ENCODE data around the gene DTWD2.

DNA sequence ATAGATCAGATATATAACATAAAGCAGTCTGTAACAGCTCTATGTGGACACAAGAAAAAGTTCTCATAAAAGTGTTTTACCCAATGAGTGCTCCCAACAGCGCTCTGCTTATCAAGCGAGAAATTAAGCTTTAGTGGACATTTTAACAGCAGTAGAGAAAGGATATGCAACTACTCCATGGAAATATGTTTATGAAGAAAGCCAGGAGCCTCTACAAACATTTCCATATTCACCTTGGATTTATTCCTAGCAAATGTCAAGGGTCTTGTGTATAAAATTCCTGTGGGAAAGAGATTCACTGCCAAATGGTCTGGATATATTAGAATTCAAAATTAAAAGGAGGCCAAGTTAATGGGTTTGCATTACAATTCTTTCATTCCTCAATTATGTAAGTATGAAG, 66.5 kb downstream of the DTWD2 start:
- TF ChIP-seq, protein P1, sequence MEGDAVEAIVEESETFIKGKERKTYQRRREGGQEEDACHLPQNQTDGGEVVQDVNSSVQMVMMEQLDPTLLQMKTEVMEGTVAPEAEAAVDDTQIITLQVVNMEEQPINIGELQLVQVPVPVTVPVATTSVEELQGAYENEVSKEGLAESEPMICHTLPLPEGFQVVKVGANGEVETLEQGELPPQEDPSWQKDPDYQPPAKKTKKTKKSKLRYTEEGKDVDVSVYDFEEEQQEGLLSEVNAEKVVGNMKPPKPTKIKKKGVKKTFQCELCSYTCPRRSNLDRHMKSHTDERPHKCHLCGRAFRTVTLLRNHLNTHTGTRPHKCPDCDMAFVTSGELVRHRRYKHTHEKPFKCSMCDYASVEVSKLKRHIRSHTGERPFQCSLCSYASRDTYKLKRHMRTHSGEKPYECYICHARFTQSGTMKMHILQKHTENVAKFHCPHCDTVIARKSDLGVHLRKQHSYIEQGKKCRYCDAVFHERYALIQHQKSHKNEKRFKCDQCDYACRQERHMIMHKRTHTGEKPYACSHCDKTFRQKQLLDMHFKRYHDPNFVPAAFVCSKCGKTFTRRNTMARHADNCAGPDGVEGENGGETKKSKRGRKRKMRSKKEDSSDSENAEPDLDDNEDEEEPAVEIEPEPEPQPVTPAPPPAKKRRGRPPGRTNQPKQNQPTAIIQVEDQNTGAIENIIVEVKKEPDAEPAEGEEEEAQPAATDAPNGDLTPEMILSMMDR (IDR thresholded peaks at IDR 0.05): no peak
- TF ChIP-seq POLR2AphosphoS5 (IDR thresholded peaks at IDR 0.05): no peak
